GM21717 (cell line): Measurements from ENCODE around the gene EIF4A3.
"Not testable (repeated sequence)": the region's sequence is repeated elsewhere in the genome, so short reads cannot be mapped to it uniquely, and the experiment has no call there.

Experiments
- ATAC-seq: cut with Tn5 transposase; IDR thresholded peaks from one replicate; pipeline ENCODE4 v1.9.1; 2021; ENCODE audit warnings: mild to moderate bottlenecking, moderate library complexity; ENCODE audit not compliant: unreplicated experiment

Gene EIF4A3

DNA sequence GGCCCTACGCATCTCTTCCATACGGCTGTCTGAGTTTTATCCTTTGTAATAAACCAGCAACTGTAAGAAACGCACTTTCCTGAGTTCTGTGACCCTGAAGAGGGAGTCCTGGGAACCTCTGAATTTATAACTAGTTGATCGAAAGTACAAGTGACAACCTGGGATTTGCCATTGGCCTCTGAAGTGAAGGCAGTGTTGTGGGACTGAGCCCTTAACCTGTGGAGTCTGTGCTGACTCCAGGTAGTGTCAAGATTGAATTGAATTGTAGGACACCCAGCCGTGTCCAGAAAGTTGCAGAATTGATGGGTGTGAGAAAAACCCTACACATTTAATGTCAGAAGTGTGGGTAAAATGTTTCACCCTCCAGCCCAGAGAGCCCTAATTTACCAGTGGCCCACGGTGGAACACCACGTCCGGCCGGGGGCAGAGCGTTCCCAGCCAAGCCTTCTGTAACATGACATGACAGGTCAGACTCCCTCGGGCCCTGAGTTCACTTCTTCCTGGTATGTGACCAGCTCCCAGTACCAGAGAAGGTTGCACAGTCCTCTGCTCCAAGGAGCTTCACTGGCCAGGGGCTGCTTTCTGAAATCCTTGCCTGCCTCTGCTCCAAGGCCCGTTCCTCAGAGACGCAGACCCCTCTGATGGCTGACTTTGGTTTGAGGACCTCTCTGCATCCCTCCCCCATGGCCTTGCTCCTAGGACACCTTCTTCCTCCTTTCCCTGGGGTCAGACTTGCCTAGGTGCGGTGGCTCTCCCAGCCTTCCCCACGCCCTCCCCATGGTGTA lies 44.1 kb downstream of the EIF4A3 start:
- no peak for ATAC-seq

DNA sequence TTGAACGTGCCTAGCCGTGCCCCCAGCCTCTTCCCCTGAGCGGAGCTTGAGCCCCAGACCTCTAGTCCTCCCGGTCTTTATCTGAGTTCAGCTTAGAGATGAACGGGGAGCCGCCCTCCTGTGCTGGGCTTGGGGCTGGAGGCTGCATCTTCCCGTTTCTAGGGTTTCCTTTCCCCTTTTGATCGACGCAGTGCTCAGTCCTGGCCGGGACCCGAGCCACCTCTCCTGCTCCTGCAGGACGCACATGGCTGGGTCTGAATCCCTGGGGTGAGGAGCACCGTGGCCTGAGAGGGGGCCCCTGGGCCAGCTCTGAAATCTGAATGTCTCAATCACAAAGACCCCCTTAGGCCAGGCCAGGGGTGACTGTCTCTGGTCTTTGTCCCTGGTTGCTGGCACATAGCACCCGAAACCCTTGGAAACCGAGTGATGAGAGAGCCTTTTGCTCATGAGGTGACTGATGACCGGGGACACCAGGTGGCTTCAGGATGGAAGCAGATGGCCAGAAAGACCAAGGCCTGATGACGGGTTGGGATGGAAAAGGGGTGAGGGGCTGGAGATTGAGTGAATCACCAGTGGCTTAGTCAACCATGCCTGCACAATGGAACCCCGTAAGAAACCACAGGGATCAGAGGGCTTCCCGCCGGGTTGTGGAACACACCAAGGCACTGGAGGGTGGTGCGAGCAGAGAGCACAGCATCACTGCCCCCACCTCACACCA lies 44.8 kb downstream of the EIF4A3 start:
- no peak for ATAC-seq

DNA sequence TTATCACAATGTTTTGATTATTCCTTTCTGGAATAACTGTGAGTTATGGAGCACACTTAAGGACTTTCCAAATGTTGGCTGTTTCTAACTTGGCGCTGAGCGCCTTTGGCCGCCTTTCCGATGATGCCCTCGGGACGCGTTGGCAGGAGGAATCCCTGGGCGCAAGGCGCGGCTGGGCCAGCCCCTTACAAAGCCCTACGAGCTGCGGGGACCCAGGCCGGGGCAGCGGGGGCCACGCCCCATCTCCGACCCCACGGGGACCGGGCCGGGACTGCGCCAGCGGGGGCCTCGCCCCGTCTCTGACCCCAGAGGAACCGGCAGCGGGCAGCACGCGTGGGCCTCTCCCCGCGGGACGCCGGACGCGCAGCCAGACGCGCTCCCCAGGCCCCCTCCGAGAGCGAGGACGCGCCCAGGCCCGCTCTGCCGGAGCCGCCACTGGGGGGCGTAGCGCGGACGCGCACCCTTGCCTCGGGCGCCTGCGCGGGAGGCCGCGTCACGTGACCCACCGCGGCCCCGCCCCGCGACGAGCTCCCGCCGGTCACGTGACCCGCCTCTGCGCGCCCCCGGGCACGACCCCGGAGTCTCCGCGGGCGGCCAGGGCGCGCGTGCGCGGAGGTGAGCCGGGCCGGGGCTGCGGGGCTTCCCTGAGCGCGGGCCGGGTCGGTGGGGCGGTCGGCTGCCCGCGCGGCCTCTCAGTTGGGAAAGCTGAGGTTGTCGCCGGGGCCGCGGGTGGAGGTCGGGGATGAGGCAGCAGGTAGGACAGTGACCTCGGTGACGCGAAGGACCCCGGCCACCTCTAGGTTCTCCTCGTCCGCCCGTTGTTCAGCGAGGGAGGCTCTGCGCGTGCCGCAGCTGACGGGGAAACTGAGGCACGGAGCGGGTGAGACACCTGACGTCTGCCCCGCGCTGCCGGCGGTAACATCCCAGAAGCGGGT lies 45.6 kb downstream of the EIF4A3 start, which contains the start of gene GAA:
GAA (plus strand) TSS at position 571 of the 935 bp plus-strand sequence. CDS start 3,006 bp downstream, outside the sequence.
- ATAC-seq = peak; percentile 39

DNA sequence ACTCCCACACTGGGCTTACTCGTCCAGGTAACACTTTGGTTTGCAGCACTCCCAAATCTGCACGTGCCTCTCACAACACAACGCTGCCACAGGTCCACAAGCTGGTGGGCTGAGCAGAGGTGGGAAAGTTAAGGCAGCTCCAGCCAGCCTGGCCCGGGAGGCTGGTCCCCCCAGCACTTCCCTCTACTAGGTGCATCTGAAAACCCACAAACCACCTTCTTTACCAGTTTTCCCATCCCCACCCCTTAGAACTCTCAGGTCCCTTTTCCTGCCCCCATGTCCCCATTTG lies 46.9 kb downstream of the EIF4A3 start:
- ATAC-seq = no peak

DNA sequence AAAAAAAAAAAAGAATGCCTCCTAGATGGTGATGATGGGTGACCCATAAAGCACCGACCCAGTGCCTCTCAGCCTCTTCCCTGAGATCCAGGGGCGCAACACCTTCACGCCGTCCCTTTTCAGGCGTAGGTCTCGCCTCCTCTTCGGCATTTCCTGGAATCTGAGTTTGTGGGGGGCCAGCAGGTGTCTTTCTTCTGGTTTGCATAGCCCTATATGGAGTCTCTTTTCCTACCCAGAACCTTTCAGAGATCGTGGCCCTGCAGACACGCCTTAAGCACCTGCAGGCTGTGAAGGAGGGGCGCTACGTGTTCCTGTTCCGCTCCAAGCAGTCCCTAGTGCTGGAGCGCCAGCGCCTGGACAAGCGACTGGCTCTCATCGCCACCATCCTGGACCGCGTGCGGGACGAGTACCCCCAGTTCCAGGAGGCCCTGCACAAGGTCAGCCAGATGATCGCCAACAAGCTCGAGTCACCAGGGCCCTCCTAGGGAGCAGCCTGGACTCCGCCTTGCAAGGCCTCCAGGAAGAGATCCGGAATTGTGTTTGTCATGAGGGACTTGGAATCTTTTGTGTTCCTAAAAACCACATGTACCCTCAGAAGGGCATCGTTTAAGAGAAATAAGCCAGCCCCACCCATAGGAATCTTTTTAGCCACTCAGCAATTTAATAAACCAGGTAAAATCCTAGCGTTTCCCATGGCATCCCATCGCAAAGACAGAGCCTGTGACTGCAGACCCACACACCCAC lies 47.5 kb downstream of the EIF4A3 start:
- ATAC-seq = no peak

DNA sequence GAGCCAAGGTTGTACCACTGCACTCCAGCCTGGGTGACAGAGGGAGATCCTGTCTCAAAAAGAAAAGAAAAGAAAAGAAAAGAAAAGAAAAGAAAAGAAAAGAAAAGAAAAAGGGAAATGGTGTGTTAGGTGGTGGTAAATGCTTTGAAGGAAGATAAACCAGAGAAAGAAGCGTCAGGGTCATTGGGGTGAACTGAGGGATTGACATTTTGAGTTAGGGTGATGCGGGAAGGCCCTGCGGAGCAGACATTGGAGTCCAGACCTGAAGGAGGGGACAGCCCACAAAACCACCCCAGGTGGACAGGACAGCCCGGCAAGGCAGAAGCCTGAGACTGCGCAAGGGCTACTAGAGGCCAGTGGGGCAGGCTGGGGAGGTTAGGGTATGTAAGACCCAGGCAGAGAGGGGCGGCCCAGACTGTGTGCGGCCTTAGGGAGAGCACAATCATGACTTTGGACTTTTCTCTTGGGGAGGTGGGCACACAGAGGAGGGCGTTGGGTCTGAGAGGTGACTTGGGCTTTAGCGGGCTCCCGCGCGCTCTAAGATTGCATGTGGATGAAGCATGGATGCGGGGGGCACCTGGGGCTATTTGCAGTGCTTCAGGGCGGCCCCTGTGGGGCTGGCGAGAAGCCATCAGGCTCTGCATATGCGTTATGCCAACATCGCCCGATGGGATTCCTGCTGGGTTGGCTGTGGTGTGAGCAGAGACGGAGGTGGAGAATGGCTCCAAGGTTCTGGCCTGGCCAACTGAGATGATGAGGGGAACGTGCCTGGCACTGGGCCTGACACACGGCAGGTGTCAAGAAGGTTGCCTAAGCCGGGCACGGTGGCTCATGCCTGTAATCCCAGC lies 48.9 kb downstream of the EIF4A3 start:
- ATAC-seq = no peak

DNA sequence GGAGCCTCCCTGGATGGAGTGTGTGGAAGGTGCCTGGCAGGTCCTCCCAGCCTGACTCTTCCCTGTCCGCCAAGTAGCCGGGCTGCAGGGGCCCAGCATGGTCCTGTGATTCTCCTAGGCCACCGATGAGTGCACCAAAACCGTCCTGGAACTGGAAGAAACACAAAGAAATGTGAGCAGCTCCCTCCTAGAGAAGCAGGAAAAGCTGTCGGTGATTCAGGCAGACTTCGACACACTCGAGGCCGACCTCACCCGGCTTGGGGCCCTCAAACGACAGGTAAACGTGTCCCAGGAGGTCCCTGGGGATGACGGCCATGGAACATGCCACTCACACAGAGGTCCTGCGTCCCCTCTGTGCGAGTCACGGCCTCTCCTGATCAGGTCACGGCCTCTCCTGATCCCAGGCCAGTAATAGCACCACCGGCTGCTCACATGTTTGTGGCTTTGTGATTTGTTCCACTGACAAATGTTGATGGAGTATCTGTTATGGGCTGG lies 49.8 kb downstream of the EIF4A3 start:
- ATAC-seq = no peak

DNA sequence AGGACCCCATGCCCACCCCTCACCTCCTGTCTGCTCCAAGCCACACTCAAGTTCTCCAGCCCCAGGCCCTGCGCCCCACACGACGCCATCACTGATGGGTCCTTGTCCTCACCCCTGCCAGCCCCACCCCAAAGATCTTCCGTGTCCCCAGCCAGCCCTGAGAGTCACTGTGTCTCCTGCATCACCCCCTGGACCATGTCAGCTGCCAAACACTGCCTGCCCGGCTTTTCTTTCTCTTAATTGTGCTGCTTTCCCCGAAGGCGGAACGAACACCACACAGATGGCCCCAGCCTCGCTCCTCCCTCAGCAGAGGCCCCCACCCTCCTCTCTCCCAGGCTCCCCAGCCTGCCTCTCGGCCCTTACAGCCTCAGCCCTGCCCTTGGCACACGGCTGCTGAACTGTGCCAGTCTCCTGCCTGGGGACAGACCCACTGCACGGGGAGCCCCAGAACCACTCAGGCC lies 50.3 kb downstream of the EIF4A3 start:
- ATAC-seq = no peak

DNA sequence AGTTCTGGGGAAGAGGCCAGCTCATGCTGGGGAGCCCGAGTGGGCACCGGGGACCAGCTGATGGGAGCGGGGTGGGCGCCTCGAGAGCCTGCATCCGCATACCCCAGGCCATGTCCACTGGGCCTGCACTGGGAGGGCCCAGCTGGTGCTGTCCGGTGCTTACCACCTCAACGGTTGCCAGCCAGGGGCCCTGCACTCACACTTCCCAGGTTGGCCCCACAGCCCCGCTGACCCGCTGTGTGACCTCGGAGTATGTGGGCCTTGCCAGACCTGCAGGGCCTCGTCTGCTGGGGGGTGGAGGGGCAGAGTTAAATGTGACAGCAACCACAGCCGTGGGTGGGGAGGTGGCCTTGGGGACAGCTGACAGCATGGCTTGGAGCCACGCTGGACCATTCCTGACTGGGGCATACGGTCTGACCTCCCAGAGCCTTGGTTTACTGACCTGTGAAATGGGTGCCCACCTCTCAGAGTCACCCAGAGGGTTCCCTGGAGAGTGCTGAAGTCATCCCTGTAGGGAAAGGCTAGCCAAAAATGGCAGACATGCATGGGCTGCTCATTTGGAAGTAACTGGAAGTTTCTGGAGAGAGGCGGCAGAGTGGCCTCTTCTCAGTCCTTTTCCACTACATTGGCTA lies 51.0 kb downstream of the EIF4A3 start:
- no peak for ATAC-seq

DNA sequence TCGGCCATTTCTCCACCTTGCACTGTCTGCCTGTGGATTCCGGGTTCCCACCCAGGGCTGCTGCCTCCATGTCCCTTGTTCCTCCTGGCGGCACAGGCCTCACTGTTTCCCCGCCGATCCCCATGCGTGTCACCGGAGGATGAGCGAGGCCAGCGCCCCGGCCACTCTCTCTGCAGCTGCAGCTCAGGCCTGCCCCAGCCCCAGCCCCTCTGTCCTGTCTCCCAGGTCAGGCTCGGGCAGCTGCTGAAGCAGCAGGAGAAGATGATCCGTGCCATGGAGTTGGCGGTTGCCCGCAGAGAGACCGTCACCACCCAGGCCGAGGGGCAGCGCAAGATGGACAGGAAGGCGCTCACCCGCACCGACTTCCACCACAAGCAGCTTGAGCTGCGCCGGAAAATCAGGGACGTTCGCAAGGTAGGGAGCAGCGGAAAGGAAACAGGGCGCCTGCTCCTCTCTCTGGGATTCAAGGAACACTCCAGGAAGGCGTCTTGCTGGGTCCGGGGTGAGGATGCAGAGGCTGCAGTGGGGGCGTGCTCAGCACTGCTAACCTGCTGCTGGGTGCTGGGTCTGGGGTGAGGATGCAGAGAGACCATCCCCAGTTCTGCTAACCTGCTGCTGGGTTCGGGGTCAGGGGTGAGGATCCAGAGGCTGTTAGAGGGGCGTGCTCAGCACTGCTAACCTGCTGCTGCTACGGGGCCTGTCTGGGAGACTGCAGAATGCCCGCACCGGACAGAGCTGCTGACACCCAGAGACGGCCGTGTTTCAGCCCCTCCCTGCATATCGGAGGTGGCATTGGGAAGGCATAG lies 51.7 kb downstream of the EIF4A3 start:
- no peak for ATAC-seq

DNA sequence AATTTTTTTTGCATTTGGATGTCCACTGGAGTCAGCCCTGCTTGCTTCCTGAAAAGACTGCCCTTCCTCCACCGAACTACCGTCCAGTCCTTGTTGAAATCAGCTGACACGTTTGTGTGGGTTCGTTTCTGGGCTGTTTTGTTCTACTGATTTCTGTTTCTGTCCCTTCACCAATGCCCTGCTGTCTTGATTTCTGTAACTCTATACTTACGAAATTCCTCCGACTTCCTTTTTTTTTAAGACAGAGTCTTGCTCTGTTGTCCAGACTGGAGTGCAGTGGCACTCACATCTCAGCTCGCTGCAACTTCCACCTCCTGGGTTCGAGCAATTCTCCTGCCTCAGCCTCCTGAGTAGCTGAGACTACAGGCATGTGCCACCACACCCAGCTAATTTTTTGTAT lies 54.0 kb downstream of the EIF4A3 start:
- no peak for ATAC-seq

DNA sequence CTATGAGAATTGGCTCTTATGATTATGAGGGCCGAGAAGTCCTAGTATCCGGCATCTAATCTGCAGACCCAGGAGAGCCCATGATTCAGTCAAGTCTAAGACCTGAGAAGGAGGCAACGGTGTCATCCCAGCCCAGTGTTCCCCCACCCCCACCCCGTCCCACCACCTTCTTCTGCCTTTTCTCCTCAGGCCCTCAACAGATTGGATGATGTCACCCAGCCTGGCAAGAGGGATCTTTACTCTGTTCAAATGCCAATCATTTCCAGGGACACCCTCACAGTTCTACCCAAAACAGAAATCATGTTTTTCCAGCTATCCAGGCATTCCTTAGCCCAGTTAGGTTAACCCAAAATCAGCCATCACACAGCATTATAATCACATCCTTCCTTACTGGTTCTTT lies 55.6 kb downstream of the EIF4A3 start:
- no peak for ATAC-seq

DNA sequence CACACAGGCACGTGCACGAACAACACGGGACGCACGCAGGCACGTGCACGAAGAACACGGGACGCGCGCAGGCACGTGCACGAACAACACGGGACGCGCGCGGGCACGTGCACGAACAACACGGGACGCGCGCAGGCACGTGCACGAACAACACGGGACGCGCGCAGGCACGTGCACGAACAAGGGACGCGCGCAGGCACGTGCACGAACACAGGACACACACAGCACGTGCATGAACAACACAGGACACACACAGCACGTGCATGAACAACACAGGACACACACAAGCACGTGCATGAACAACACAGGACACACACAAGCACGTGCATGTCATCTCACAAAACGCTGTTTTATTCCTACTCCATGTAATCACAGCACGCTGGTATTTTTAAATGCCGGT lies 56.8 kb downstream of the EIF4A3 start:
- ATAC-seq = not testable (repeated sequence)

DNA sequence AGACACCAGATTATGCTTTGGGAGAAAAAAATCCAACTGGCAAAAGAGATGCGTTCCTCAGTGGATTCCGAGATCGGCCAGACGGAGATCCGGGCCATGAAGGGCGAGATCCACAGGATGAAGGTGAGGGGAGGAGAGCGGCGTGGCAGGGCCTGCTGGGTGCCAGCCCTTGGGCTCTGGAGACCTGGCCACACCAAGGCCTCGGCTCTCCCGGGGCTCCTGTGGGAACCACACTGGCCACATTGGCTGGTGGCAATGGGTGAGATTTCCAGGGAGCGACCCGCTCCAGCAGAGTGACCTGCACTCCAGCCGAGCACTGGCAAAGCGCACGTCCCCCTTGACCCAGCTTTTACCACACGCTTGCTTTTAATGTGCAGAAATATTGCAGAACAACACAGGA lies 57.2 kb downstream of the EIF4A3 start:
- ATAC-seq = no peak

DNA sequence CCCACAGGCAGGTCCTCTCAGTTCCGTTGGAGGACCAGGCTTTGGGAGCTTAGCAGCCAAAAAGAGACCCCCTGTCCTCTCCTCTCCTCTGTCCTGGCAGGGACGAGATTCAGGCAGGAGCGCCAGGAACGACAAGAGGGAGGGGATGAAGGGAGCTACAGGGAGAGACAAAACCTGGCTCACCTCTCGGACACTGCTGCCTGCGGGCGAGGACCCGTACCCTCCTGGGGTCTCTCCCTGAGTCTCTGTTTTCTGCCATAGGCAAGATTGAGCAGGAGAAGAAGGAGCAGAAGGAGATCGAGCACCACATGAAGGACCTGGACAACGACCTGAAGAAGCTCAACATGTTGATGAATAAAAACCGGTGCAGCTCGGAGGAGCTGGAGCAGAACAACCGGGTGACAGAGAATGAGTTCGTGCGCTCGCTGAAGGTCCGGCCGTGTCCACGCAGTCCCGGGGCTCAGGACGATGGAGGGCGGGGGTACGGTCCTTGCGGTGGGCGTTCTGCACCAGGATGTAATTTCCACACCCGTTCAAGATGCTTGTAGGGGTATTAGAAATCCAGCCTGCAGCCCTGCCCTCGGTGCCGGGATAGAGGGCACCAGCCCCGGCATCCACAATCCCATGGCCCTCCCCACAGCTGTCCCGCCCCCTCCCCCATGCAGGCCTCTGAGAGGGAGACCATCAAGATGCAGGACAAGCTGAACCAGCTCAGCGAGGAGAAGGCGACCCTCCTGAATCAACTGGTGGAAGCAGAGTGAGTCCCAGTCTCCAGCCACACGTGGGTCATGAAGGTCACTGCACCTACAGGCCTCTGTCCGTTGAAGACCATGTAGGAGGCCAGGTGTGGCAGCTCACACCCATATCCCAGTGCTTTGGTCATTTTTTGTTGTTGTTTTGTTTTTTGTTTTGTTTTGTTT lies 59.3 kb downstream of the EIF4A3 start:
- ATAC-seq = no peak

DNA sequence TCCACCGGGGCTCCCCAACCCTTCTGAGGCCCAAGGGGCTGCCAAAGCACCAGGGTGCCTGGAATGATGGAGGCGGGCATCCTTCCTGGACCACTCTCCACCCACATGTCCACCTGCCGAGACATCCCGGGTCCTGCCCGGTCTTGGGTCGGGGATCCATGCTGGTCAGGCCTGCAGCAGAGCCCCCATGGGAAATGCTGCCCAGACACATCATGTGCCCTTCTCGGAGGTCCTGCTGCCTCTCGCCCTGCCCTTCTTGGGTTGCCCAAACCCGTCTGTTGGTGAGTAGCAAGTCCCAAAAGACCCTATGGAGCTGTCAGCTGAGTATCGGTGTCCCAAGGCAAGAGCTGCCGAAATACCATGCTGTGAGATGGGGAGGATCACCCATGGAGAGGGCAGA lies 60.3 kb downstream of the EIF4A3 start:
- ATAC-seq = no peak

DNA sequence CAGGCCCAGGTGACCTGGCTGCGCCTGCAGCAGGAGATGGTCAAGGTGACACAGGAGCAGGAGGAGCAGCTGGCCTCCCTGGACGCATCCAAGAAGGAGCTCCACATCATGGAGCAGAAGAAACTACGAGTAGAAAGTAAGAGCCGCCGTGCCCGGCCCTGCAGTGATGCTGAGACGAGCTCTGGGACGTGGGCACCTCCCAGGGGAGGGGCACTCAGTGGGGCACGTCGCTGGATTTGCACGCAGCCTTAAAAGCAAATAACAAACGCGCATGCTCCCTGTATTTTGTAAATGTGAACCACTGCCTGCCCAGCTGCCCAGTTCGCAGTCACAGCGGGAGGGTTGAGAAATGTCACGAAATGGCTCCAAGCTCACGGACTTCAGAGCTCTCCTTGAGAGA lies 60.8 kb downstream of the EIF4A3 start:
- no peak for ATAC-seq
